ENCODE data around the gene TREH.

Gene TREH

DNA sequence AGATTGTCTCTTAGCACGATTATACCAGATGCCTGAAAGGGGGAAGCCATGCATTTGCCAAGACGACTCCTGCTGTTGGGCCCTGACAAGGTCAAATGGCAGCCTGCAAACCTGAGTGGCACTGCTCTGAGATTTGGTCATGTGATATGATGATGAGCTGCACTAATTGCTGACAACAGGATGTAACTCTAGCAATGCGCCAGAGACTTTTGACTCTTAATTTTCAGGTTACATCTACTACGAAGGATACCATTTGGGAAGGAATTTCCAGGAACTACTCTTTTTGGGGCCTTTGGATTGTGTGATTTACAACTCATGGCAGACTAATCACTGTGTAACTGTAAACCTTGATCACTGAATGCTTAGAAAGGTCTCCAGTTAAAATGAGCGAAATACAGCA lies 13.1 kb downstream of the TREH start:
- DNase-seq (ENCODE audit: low read depth, low spot score) = no peak

DNA sequence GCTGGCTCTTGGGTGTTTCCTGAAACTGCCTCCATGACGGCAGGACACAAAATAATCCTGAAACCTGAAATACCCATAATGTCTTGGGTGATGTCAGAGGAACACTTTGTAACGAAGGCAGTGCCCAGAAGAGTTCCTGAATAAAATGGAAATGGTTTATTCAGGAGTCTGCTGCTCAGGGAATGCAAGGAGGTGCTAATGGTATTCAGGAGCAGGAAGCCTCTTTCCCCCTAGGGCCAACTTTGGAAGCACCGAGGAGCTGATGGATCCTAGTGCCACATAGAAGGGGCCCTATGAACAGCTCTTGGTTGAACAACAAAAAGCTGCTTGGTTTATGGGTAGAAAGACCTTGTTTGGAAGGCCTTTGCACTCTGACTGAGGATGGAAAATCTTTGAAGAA lies 15.5 kb downstream of the TREH start:
- DNase-seq (ENCODE audit: low read depth, low spot score) = peak; percentile 51

DNA sequence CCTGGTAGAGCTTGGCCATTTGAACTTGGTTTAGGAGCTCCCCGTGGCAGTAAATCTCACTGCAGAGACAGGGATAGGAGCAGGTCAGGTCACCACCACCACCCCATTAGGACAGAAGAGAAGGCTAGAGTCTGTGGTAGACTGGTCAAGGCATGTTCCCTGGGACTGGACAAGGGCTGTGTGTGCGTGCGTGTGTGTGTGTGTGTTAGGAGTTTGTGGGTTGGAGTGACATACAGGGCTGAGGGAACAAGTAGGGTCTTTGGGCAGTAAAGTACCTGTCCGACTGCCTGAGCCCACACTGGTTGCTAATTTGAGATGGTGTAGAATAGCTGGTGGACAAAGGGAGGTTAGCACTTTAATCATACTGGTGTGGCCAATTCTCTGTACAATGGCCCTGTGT lies 16.1 kb downstream of the TREH start:
- no peak for DNase-seq (ENCODE audit: low read depth, low spot score)

DNA sequence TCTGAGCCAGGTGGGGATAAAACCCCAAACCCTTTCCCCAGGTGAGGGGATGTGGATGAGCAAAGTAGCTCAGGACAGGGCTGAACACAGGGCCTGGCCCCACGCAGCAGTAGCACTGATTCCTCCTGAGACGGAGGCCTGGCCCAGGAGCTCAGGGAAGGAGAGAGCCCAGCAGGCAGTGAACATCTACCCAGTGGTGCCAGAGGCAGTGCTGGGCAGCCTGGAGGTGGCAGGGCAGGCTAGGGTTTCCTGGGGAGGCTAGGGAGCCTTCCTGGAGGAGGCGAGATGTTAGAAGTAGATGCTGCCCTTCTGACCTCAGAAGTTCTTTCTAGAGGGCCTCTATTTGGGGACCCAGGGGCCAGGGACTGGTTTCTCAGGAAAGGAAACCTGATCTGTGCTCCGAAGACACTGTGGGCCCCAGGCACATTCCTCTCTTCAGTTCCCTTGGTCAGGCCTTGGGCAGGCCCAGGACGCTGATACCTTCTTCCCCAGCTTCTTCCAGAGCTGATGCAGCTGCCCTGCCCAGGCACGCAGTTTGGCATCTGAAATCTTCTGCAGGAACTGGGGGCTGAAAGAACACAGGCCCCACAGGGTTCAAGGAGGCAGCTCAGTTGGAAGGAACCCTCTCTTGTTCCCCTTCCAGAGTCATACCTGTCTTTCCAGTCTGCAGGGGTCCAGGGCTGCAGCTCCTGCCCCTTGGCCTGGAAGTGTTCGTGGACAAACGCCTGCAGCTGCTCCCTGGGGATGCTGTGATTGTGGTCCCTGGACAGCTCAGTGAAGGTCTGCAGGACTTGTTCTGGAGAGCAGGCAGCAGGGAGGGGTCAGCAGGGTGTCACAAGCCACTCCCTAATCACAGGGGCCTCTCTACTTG lies 16.8 kb downstream of the TREH start:
- DNase-seq (ENCODE audit: low read depth, low spot score) = peak; percentile 84

DNA sequence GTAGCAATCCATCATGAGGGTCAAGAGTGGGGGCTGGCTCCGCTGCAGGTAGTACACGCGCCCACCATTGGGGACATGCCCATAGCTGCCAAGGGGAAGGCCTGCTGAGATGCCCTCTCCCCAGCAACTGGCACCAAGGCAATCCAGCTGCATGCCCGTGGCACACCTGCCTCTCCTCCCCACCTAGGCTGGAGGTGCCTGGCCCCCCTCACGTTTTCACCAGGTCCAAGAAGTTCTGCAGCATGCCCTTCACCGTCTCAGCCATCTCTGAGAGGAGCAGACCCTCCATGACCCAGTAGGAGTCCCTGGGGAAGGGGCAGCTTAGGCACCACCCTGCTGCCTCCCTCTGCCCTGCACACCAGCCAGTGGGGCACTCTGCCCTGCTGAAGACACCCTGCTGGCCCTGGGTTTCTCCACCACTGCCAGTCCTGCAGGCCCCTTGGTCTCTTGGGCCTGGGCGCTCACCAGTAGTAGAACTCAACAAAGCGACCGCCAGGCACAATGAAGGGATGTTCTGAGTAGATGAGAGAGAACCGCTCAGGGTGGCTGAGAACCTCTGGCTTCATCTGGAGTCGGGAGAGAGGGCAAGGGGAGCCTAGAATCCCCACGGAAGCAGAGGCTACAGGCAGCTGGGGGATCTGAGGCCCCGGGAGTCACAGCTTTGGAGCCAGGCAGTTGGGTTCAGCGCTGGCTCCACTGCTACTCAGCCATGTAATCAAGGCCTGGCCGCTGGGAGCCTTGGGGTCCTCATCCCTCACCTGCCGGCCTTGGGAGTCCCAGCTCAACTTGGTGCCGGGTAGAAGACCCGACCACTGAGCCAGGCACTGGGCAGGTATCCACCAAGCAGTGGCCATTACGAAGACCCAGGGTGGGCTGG lies 17.8 kb downstream of the TREH start:
- no peak for DNase-seq (ENCODE audit: low read depth, low spot score)

DNA sequence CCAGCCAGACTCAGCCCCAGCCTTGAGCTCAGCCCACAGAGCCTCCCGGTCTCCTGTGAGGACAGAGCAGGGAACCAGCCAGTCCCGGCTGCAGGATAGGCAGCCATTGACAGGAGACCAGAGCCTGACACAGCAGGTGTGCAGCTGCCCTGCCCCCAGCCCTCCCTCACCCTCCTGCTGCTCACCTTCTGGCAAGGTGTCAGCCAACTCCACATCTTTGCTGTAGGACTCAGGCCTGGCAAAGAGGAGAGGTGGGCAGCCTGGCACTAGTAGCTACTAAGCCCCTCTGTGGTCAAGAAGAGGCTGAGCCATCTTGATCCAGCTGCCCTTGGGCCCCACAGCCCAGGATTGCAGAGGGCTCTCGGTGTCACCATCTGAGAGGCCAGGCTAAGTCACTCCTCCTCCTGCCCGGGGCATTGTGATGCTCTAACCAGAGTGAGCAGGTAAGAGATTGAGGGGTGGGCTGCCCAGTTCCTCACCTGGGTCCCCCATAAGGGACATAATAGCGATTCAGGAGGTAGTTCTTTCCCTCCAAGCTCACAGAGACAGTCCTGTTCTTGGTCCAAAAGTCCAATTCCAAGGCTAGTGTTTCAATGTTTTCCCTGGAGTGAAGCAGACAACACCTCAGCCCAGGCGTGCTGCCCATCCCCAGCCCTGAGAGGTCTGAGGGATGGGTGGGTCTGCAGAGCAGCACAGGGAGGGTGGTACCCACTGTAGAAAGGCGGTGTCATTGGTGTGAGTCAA lies 18.6 kb downstream of the TREH start:
- DNase-seq (ENCODE audit: low read depth, low spot score) = peak; percentile 16

DNA sequence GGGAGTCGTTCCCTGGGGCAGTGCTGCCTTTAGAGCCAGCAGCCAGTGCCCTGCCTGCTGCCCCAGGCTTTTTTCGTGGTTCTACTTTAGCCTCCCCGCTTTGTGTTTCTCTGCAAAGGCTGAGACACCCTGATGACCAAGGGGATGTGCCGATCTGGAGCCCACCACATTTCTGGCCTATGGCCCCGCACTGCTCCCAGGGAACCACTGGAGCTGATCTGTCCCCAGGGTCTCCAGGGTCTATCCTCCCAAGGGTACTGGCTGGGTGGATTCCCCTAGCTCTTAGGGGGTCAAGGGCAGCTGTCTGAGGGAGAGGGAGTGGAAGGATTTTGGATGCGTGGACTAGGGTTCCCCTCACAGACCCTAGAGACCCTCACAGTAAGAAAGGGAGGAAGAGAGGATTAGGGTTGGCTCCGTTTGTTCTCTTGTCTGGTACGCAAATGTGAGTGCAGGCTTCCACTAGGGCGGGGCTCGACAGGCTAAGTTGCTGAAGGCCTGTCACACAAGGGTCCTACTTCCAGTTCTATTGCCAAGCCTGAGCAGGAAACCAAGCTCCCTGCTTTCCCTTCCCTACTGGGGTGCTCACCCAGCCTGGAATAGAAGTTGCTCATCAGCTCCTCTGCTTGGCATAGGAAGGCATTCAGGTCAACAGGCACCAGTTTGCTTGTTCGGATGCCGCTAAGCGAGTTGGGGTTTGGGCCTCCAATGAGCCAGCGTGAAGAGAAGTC lies 19.3 kb downstream of the TREH start:
- peak; percentile 33 for DNase-seq (ENCODE audit: low read depth, low spot score)

DNA sequence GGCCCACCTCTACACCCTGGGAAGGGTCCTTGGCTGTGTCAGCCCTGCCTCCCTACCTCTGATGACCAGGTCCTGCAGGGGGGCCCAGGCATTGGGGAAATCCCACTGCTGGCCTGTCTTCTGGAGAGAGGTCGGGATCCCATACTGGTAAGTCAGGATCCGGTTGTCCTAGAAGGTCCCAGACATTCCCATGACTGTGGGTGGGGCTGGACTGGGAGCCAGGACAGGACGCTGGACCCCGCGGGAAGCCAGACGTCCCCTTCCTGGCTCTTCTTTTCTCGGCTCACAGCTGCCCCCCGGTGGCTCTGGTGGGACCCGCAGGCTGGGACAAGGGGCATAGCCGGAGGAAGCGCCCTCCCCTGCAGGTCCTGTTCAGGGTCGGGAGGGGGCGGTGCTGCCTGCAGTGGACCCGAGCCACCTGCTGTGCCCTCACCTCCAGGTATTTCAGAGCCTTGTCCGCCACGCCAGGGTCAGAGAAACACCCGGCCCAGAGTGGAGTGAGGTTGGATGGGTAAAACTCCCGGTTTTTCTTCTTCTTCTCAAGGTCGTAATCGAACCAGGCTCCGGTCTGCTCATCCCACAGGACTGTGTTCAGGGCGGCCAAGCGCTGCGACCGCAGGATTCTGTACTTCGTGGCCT lies 20.0 kb downstream of the TREH start:
- DNase-seq (ENCODE audit: low read depth, low spot score) = peak; percentile 99

DNA sequence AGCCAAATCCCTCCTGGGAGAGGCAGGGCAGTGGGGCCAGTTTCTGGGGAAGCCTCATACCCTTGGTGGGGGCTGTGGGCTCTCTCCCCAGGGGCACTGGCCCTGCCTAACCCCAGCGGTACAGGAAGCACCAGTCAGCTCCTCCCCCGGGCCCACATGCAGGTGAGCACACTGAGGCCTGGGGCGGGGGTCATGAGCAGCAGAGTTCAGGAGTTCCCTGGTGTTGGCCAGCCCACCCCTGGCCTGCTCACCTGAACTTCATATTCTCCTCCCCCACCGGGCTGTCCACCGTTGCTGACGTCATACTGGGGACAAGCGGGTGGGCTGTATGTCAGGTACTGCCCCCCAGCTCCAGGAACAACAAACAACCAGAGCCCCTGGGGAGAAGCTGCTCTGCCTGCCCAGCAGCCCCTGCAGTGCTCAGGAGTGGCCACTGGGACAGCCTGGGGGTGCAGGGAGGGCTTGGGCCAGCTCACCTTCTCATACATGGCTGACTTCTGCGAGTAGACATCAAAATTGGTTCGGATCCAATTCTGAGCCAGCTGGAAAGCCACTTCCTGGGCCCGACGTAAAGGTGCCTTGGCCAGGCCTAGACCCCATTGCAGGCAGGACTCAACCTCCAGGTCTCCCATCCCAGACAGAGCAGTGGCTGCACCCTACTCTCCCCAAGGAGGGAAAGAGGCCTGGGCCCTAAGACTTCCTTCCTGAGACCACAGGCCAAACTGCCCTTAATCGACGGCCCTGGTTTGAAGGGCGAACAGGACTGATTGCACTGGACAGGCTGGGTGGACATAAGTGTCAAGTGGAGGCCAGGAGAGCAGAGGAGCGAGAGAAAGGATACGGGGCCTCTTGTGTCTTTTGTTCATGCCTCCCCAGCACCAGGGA lies 20.8 kb downstream of the TREH start:
- DNase-seq (ENCODE audit: low read depth, low spot score) = peak; percentile 52

DNA sequence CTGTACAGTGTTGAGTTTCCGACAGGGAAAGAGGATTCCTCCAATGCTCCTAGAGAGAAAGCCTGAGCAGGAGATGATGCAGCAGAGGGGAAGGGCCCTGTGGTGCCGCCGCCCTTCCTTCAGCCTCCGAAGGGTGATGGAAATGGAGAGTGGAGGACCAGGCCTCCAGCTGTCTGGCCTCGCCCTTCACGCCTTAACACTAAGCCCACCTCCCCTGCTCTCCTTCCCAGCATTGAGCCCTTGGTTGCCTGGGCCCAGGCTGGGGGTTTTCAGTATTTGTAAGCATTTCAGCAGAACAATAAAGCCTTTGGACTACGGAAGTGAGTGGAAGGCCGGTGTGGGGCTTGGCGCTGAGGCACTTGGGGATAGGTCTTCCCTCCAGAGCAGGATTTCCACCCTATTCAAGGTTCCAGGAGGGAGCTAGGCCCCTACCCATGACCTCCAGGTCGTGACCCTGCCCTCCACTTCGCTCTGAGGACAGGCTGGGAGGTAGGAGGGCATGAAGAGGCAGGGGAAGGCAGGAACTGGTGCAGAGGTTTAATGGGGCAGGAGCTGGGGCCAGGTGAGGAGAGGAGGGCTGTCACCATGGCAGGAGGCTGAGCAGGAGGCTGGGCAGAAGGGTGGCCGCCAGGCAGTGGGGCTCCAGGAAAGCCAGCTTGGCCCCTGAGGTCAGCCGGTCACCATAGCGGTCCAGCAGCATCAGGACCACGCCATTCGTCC lies 21.6 kb downstream of the TREH start:
- no peak for DNase-seq (ENCODE audit: low read depth, low spot score)

DNA sequence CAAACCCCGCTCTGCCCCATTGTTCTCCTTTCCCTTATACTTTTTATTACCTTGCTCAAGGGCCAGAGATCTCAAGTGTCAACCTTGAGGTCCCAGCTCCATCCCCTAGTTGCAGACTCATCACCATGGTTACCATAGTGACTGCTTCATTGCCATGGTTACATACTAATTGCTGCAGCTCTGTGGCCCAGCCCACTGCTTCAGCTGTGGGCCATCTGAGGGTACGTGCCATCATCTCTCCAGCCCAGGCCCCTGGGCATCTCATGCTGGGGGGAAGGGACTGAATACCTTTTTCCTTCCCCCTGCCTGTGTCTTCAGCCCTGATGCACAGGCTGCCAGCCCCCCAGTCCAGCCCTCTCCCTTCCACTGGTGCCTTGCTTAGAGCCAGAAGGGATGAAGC lies 22.2 kb downstream of the TREH start:
- peak; percentile 23 for DNase-seq (ENCODE audit: low read depth, low spot score)

DNA sequence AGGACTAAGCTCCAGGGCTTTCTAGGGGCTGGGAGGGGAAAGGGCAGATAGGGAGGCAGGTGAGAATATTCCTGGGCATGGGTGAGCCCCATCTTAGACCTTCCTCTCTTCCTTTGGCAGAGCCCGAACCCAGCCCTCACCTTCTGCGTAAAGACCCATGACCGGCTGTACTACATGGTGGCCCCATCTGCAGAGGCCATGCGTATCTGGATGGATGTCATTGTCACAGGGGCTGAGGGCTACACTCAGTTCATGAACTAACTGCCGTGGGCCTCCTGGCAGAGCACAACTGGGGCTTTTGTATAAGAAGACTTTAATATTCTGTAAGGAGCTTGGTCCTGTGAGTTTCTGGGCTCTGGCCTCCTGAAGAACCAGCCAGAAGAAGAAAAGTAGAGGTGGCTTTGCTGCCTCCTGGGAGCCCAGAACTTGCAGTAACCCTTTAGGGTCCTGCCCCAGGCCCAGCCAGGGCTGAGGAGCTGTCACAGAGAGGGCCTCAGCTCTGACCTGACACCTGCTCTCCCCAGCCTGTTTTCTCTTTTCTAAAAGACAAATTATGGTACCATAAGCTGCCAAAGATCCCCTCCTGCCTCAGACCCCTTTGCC lies 22.8 kb downstream of the TREH start:
- no peak for DNase-seq (ENCODE audit: low read depth, low spot score)

DNA sequence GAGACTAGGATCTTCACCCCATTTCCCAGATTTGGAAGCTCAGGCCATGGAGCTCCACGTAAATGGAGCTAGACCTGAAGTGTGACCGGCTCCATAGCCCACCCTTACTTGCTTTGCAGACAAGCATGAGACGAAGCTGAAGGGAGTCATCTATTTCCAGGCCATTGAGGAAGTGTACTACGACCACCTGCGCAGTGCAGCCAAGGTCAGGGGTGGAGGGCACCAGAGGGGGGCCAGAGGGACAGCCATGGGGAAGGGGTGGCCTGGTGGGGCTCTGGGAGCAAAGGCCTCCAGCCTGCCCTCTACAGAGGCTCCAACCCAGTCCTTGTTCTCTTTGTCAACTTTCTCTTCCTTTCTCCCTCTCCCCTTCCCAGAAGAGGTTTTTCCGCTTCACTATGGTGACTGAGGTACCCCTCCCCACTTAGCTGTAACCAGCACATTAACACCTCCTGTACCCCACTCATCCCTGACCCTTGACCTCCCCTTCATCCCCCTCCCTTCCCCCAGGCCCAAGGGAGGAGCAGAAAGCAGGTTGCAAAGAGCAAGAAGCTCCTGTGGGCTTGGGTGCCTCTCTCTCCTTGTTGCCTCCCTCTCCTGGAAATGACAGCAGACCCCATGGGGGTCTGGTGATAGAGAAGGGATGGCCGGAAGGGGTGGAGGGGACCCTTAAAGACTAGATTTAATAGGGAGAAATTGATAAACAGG lies 23.8 kb downstream of the TREH start:
- DNase-seq (ENCODE audit: low read depth, low spot score) = no peak

DNA sequence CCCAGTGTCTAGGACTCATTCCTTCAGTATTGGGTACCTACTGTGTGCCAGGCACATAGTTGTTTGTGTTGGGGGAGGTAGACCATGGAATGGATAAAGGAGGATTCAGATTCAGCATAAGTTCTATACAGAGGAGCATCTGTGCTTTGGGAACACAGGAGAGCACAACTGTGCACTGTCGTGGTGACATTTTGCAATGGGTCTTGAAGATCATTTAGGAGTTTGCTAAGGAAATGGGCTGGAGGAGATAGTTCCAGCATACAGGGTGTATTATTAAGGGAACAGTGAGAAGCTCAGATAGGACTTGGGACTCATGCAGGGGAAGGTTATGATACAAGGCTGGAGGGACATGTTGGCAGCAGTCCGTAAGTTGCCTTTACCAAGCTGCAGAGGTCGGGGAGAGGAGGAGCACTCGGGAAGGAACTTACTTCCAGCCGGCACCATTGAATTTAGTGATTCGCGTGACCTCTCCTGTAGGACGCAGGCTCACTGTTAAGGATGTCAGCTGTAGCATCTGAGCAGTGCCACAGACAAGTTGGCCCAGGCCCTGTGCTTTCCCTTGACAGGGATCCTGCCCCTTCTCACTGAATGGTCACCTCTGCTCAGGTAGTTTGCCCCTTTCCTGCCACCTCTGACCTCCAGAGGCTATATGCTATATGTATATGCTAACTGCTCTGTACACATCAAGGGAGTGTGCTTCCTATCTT lies 25.6 kb downstream of the TREH start:
- DNase-seq (ENCODE audit: low read depth, low spot score) = no peak

DNA sequence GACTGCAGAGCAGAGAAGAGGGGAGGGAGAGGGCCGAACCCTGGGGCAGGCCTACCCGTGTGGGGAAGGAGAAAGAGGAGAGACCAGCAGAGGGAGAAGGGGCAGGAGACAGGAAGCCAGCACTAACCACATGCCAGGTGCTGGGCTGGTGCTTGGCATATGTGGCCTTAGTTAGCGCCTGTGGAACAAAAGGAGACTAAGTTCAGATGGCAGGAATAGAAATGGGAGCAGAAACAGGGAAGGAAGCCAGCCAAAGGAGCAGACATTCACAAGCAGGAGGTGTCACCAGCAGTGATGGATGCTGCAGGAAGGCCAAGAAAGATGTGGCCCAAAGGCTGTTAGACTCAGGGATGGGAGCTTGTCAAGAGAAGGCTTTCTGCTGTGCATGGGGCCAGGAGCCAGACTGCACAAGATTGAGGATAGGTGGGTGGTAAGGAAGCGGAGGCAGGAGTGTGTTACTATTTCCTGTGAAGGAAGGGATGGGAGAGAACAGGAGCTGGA lies 26.7 kb downstream of the TREH start:
- no peak for DNase-seq (ENCODE audit: low read depth, low spot score)

DNA sequence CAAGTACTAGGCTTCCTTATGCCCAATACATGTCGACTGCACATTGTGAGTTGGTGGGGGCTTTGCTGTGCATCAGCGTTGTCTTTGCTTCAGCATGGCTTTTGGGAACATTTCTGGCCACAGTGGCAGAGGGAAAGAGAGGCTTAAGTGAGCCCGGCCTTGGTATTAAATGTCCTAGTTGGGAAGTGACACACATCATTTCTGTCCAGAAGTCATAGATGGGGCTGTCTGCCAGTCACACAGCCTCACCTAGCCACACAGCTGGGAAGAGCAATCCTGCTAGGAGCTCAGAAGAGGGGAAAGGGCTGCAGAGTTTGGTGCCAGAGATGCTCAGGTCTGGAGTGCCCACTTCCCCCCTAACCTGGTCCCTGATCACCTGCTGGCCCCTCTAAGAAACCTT lies 27.6 kb downstream of the TREH start:
- DNase-seq (ENCODE audit: low read depth, low spot score) = no peak

DNA sequence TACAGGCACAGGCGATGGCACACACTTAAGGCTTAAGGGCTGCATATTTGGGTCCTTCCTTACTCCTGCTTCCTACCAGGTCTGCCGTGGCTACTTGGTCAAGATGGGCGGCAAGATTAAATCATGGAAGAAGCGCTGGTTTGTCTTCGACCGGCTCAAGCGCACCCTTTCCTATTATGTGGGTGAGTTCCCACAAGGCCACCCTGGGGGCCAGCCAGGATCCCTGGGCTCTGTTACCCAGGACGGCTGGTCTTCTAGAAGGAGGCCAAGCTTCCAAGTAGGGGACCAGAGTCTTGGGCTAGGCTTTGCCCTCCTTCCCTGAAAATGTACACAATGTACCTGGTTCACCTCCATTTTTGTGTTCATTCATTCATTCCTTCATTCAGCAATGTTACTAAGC lies 29.1 kb downstream of the TREH start:
- no peak for DNase-seq (ENCODE audit: low read depth, low spot score)
